K562 (cell line): ENCODE results near the gene MVK.

ENCODE experiments used
- HINFP ChIP-seq: fragments of 450-650 bp; conservative IDR thresholded peaks from 2 replicates; pipeline ENCODE4 v1.6.1; 2016; ENCODE audit warnings: missing genetic modification characterization, low read depth, mild to moderate bottlenecking, control low read depth, missing compliant biosample characterization
- MAZ ChIP-seq, 2 experiments: fragments of 450-650 bp in 1 of 2; sonication (generic) in 1 of 2; formaldehyde crosslinking; IDR thresholded peaks in 1 of 2; conservative IDR thresholded peaks in 1 of 2; 2 replicates each; pipeline versions ENCODE4 v1.4.0 to v1.5.0; 2020; ENCODE audit warnings: mild to moderate bottlenecking in 1 of 2, missing genetic modification reagents in 1 of 2
- ZFX ChIP-seq: sonication (generic); formaldehyde crosslinking; IDR thresholded peaks from 2 replicates; pipeline ENCODE4 v1.8.0; 2022; ENCODE audit warnings: mild to moderate bottlenecking, missing genetic modification reagents, moderate library complexity
- ZNF696 ChIP-seq: fragments of 250-450 bp; sonication (Bioruptor Pico); conservative IDR thresholded peaks from 2 replicates; pipeline ENCODE4 v1.4.0; 2020; ENCODE audit warnings: mild to moderate bottlenecking, moderate library complexity
- TF ChIP-seq, protein P1 (sequence below), 3 experiments: IDR thresholded peaks in 2 of 3; conservative IDR thresholded peaks in 1 of 3; 2 replicates each; pipeline ENCODE4 v1.5.1; 2011 to 2012; ENCODE audit warnings: low read length in 3 of 3, mild to moderate bottlenecking in 3 of 3, control low read depth in 2 of 3, improper control_type of control experiment in 1 of 3, inconsistent platforms in 1 of 3, low read depth in 1 of 3, mixed read lengths in 1 of 3, moderate library complexity in 1 of 3; ENCODE audit not compliant: insufficient read depth in 2 of 3

- TF ChIP-seq MAZ (CRISPR knock-in tag; conservative IDR thresholded peaks at IDR 0.05 in 1 of 2, IDR thresholded peaks at IDR 0.05 in 1 of 2) (no peak), ZFX (CRISPR knock-in tag) (no peak), HINFP (tag) (no peak), ZNF696 (CRISPR knock-in tag) (no peak)
- TF ChIP-seq, protein P1, sequence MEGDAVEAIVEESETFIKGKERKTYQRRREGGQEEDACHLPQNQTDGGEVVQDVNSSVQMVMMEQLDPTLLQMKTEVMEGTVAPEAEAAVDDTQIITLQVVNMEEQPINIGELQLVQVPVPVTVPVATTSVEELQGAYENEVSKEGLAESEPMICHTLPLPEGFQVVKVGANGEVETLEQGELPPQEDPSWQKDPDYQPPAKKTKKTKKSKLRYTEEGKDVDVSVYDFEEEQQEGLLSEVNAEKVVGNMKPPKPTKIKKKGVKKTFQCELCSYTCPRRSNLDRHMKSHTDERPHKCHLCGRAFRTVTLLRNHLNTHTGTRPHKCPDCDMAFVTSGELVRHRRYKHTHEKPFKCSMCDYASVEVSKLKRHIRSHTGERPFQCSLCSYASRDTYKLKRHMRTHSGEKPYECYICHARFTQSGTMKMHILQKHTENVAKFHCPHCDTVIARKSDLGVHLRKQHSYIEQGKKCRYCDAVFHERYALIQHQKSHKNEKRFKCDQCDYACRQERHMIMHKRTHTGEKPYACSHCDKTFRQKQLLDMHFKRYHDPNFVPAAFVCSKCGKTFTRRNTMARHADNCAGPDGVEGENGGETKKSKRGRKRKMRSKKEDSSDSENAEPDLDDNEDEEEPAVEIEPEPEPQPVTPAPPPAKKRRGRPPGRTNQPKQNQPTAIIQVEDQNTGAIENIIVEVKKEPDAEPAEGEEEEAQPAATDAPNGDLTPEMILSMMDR (IDR thresholded peaks at IDR 0.05 in 2 of 3, conservative IDR thresholded peaks at IDR 0.05 in 1 of 3; ENCODE audit: insufficient read depth in 2 of 3, low read depth in 1 of 3, low read length in 3 of 3), result no peak
These were observed 14.4 kb upstream of the MVK start for GRCh38 chr12:109559200-109559505.
